ENCODE results near the gene XRCC1.
"Not testable (repeated sequence)": the region's sequence is repeated elsewhere in the genome, so short reads cannot be mapped to it uniquely, and the experiment has no call there.

The XRCC1 gene

DNA sequence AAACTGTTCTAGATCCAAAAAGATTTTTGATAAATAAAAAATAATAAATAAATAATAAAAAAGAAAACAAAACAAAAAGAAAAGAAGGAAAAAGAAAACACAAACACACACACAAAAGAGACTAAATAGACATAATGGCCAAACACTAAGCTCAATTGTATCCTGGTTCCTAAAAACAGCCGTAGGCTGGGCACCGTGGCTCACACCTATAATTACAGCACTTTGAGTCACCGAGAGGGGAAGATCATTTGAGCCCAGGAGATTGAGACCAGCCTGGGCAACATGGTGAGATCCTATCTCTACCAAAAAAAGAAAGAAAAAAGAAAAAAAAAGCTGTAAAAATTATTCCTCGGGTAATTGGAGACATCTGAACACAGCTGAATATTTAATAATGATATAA, 57.3 kb downstream of the XRCC1 start:
- Histone ChIP-seq H3K27me3 (ENCODE audit: control insufficient read depth in 1 of 2, insufficient read depth in 1 of 2, low read length in 2 of 2) (no peaks in the 10 kb centered on the region), H3K27ac (ENCODE audit: low read length, poor library complexity, severe bottlenecking) (no peak overlapping the region), H2BK120ac (ENCODE audit: low read depth, low read length) (no peak overlapping the region), H2AK5ac (ENCODE audit: low read length, severe bottlenecking) (peak overlapping the region; percentile 48), H3K18ac (ENCODE audit: low read depth in 1 of 2, low read length in 2 of 2) (no peak overlapping the region), H3K4me3 (ENCODE audit: insufficient read depth in 1 of 2, low read depth in 1 of 2, low read length in 2 of 2) (no peak overlapping the region), H2BK5ac (ENCODE audit: low read depth, low read length, poor library complexity, severe bottlenecking) (no peak overlapping the region), H3K4me1 (ENCODE audit: control insufficient read depth, insufficient read depth, low read depth, low read length) (peaks cover 1% of the 10 kb centered on the region), H2AFZ (ENCODE audit: low read depth, low read length) (no peak overlapping the region), H3K79me1 (replicated peaks; ENCODE audit: low read length, poor library complexity, severe bottlenecking) (peaks cover 8% of the 10 kb centered on the region), H3K4me2 (ENCODE audit: low read length, poor library complexity, severe bottlenecking) (no peak overlapping the region), H2BK12ac (ENCODE audit: low read length in 2 of 2) (no peak overlapping the region), H3K9ac (ENCODE audit: low read length) (no peak overlapping the region), H3K23ac (ENCODE audit: low read length in 2 of 2) (no peak overlapping the region), H3K9me3 (ENCODE audit: control insufficient read depth, low read length) (no peaks in the 10 kb centered on the region), H4K91ac (ENCODE audit: low read length) (no peak overlapping the region), H2BK15ac (ENCODE audit: low read depth, poor library complexity, severe bottlenecking) (no peak overlapping the region), H3K14ac (ENCODE audit: low read length in 2 of 2) (no peak overlapping the region), H4K8ac (ENCODE audit: low read length) (no peak overlapping the region), H3K4ac (ENCODE audit: low read depth in 1 of 2, low read length in 2 of 2) (no peak overlapping the region), H3K36me3 (ENCODE audit: control insufficient read depth in 1 of 2, insufficient read depth in 2 of 2, low read depth in 1 of 2, low read length in 2 of 2) (peaks cover 8 to 13% of the 10 kb centered on the region in 2 experiments)
- 77% methylated on average over 3 of the region's 4 CpGs for WGBS
- DNase-seq = no peak

DNA sequence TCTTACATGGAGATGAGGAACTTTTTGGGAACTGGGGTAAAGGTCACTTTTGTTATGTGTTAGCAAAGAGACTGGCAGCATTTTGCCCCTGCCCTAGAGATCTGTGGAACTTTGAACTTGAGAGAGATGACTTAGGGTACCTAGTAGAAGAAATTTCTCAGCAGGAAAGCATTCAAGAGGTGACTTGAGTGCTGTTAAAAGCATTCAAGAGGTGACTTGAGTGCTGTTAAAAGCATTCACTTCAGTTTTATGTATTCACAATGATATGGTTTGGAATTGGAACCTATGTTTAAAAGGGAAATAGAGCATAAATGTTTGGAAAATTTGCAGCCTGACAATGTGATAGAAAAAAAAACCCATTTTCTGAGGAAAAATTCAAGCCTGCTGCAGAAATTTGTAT, 62.9 kb downstream of the XRCC1 start:
- H3K9me3 ChIP-seq (ENCODE audit: control insufficient read depth, low read length); H3K9ac ChIP-seq (ENCODE audit: low read length); H3K23ac ChIP-seq (ENCODE audit: low read length in 2 of 2); H3K4ac ChIP-seq (ENCODE audit: low read depth in 1 of 2, low read length in 2 of 2); H3K4me2 ChIP-seq (ENCODE audit: low read length, poor library complexity, severe bottlenecking); H2BK12ac ChIP-seq (ENCODE audit: low read length in 2 of 2); H3K4me1 ChIP-seq (ENCODE audit: control insufficient read depth, insufficient read depth, low read depth, low read length); H2BK15ac ChIP-seq (ENCODE audit: low read depth, poor library complexity, severe bottlenecking); H2BK5ac ChIP-seq (ENCODE audit: low read depth, low read length, poor library complexity, severe bottlenecking); H4K91ac ChIP-seq (ENCODE audit: low read length); H3K27me3 ChIP-seq (ENCODE audit: control insufficient read depth in 1 of 2, insufficient read depth in 1 of 2, low read length in 2 of 2); H3K14ac ChIP-seq (ENCODE audit: low read length in 2 of 2); H3K18ac ChIP-seq (ENCODE audit: low read depth in 1 of 2, low read length in 2 of 2); H3K4me3 ChIP-seq (ENCODE audit: insufficient read depth in 1 of 2, low read depth in 1 of 2, low read length in 2 of 2); H3K27ac ChIP-seq (ENCODE audit: low read length, poor library complexity, severe bottlenecking); H2AFZ ChIP-seq (ENCODE audit: low read depth, low read length); H3K79me1 ChIP-seq (replicated peaks; ENCODE audit: low read length, poor library complexity, severe bottlenecking); DNase-seq; H2AK5ac ChIP-seq (ENCODE audit: low read length, severe bottlenecking); H4K8ac ChIP-seq (ENCODE audit: low read length); H2BK120ac ChIP-seq (ENCODE audit: low read depth, low read length): not testable (repeated sequence)
- H3K36me3 ChIP-seq (ENCODE audit: control insufficient read depth in 1 of 2, insufficient read depth in 2 of 2, low read depth in 1 of 2, low read length in 2 of 2) = peaks cover 23 to 41% of the 10 kb centered on the region in 2 experiments

DNA sequence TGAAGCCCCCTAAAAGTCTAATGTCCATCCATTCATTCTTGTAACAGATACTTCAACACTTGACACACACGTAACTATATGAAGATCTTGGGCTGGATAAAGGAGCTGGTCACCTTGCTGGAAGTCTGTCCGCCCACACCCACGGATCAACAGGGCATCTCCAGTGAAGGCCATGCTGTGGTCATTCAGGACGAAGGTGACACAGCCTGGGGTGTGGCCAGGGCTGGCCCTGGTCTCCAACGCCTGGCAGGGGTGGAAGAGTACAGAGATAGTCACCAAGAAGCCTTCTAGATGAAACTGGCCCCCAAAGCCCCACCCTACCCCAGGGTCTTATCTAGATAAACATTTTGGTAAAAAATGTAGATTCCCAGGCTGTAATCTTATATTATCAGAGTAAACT, 64.0 kb downstream of the XRCC1 start:
- no peak for DNase-seq
- Histone ChIP-seq H3K4ac (ENCODE audit: low read depth in 1 of 2, low read length in 2 of 2) (no peak overlapping the region), H2AK5ac (ENCODE audit: low read length, severe bottlenecking) (no peak overlapping the region)

DNA sequence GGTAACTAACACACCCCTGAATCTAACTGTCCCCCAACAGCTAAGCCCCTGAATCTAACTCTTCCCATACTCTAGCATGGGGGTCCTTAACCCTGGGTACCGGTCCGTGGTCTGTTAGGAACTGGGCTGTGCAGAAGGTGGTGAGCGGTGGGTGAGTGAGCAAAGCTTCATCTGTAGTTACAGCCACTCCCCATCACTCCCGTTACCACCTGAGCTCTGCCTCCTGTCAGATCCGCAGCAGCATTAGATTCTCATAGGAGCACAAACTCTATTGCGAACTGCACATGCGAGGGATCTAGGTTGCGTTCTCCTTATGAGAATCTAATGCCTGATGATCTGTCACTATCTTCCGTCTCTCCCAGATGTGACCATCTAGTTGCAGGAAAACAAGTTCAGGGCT, 64.6 kb downstream of the XRCC1 start:
- Histone ChIP-seq H3K23ac (ENCODE audit: low read length in 2 of 2) (no peak overlapping the region), H3K27ac (ENCODE audit: low read length, poor library complexity, severe bottlenecking) (no peak overlapping the region), H2BK12ac (ENCODE audit: low read length in 2 of 2) (no peak overlapping the region), H3K9me3 (ENCODE audit: control insufficient read depth, low read length) (no peaks in the 10 kb centered on the region), H3K27me3 (ENCODE audit: control insufficient read depth in 1 of 2, insufficient read depth in 1 of 2, low read length in 2 of 2) (no peaks in the 10 kb centered on the region), H2AK5ac (ENCODE audit: low read length, severe bottlenecking) (no peak overlapping the region), H3K18ac (ENCODE audit: low read depth in 1 of 2, low read length in 2 of 2) (no peak overlapping the region), H2BK120ac (ENCODE audit: low read depth, low read length) (no peak overlapping the region), H3K4ac (ENCODE audit: low read depth in 1 of 2, low read length in 2 of 2) (no peak overlapping the region), H3K79me1 (replicated peaks; ENCODE audit: low read length, poor library complexity, severe bottlenecking) (no peaks in the 10 kb centered on the region), H4K8ac (ENCODE audit: low read length) (no peak overlapping the region), H3K14ac (ENCODE audit: low read length in 2 of 2) (no peak overlapping the region), H3K4me3 (ENCODE audit: insufficient read depth in 1 of 2, low read depth in 1 of 2, low read length in 2 of 2) (no peak overlapping the region), H4K91ac (ENCODE audit: low read length) (no peak overlapping the region), H2BK15ac (ENCODE audit: low read depth, poor library complexity, severe bottlenecking) (no peak overlapping the region), H3K9ac (ENCODE audit: low read length) (no peak overlapping the region), H3K36me3 (ENCODE audit: control insufficient read depth in 1 of 2, insufficient read depth in 2 of 2, low read depth in 1 of 2, low read length in 2 of 2) (peaks cover 25 to 33% of the 10 kb centered on the region in 2 experiments), H2AFZ (ENCODE audit: low read depth, low read length) (no peak overlapping the region), H3K4me1 (ENCODE audit: control insufficient read depth, insufficient read depth, low read depth, low read length) (no peaks in the 10 kb centered on the region), H3K4me2 (ENCODE audit: low read length, poor library complexity, severe bottlenecking) (no peak overlapping the region), H2BK5ac (ENCODE audit: low read depth, low read length, poor library complexity, severe bottlenecking) (no peak overlapping the region)
- DNase-seq = no peak
- 97% methylated on average over 8 of the region's 9 CpGs for WGBS

More for the DNA sequence above, 64.0 kb downstream of the XRCC1 start:
- peaks cover 23 to 36% of the 10 kb centered on the region in 2 experiments for H3K36me3 ChIP-seq (ENCODE audit: control insufficient read depth in 1 of 2, insufficient read depth in 2 of 2, low read depth in 1 of 2, low read length in 2 of 2)
- no peaks in the 10 kb centered on the region for H3K27me3 ChIP-seq (ENCODE audit: control insufficient read depth in 1 of 2, insufficient read depth in 1 of 2, low read length in 2 of 2)
- no peak overlapping the region for H3K23ac ChIP-seq (ENCODE audit: low read length in 2 of 2)
- no peak overlapping the region for H3K18ac ChIP-seq (ENCODE audit: low read depth in 1 of 2, low read length in 2 of 2)
- no peak overlapping the region for H2BK15ac ChIP-seq (ENCODE audit: low read depth, poor library complexity, severe bottlenecking)
- no peak overlapping the region for H3K4me3 ChIP-seq (ENCODE audit: insufficient read depth in 1 of 2, low read depth in 1 of 2, low read length in 2 of 2)
- H3K9ac ChIP-seq (ENCODE audit: low read length) = no peak overlapping the region
- no peak overlapping the region for H2BK120ac ChIP-seq (ENCODE audit: low read depth, low read length)
- H3K79me1 ChIP-seq (replicated peaks; ENCODE audit: low read length, poor library complexity, severe bottlenecking) = no peaks in the 10 kb centered on the region
- H4K8ac ChIP-seq (ENCODE audit: low read length) = no peak overlapping the region
- H3K14ac ChIP-seq (ENCODE audit: low read length in 2 of 2) = no peak overlapping the region
- no peak overlapping the region for H2AFZ ChIP-seq (ENCODE audit: low read depth, low read length)
- H2BK12ac ChIP-seq (ENCODE audit: low read length in 2 of 2) = no peak overlapping the region
- H3K4me2 ChIP-seq (ENCODE audit: low read length, poor library complexity, severe bottlenecking) = no peak overlapping the region
- no peak overlapping the region for H4K91ac ChIP-seq (ENCODE audit: low read length)
- H3K4me1 ChIP-seq (ENCODE audit: control insufficient read depth, insufficient read depth, low read depth, low read length) = no peaks in the 10 kb centered on the region
- WGBS = 97% methylated on average over 4 of the region's 5 CpGs
- H2BK5ac ChIP-seq (ENCODE audit: low read depth, low read length, poor library complexity, severe bottlenecking) = no peak overlapping the region
- H3K9me3 ChIP-seq (ENCODE audit: control insufficient read depth, low read length) = no peaks in the 10 kb centered on the region
- H3K27ac ChIP-seq (ENCODE audit: low read length, poor library complexity, severe bottlenecking) = no peak overlapping the region
